Stomach (tissue), 4 donors: ENCODE measurements around the gene TMEM116.

Source experiments
- EP300 ChIP-seq: sonication (generic); formaldehyde crosslinking; IDR thresholded peaks from one replicate; pipeline ENCODE4 v1.6.1; 2017; ENCODE audit warnings: antibody characterized with exemption
- POLR2A ChIP-seq, 4 donors: fragments of 450-650 bp; IDR thresholded peaks; one replicate each; pipeline ENCODE4 v1.6.1; 2016; ENCODE audit warnings: antibody characterized with exemption in 4 of 4, control low read depth in 2 of 4, mild to moderate bottlenecking in 1 of 4, moderate library complexity in 1 of 4
- TF ChIP-seq, protein P1 (sequence below), 7 experiments: fragments of 450-650 bp in 4 of 7; fragments of 200-600 bp in 3 of 7; sonication (generic) in 3 of 7; IDR thresholded peaks; one replicate each; pipeline ENCODE4 v1.5.1; 2016 to 2019; ENCODE audit warnings: antibody characterized with exemption in 7 of 7, control low read depth in 2 of 7, mild to moderate bottlenecking in 1 of 7

- TF ChIP-seq, protein P1, sequence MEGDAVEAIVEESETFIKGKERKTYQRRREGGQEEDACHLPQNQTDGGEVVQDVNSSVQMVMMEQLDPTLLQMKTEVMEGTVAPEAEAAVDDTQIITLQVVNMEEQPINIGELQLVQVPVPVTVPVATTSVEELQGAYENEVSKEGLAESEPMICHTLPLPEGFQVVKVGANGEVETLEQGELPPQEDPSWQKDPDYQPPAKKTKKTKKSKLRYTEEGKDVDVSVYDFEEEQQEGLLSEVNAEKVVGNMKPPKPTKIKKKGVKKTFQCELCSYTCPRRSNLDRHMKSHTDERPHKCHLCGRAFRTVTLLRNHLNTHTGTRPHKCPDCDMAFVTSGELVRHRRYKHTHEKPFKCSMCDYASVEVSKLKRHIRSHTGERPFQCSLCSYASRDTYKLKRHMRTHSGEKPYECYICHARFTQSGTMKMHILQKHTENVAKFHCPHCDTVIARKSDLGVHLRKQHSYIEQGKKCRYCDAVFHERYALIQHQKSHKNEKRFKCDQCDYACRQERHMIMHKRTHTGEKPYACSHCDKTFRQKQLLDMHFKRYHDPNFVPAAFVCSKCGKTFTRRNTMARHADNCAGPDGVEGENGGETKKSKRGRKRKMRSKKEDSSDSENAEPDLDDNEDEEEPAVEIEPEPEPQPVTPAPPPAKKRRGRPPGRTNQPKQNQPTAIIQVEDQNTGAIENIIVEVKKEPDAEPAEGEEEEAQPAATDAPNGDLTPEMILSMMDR (IDR thresholded peaks at IDR 0.05) = no peak
- no peak for TF ChIP-seq POLR2A (IDR thresholded peaks at IDR 0.05)
- TF ChIP-seq EP300 = no peak
Observed at GRCh38 chr12:111991946-111992345, 21.0 kb downstream of the TMEM116 start.
